Calu3 (cell line): ENCODE data around the gene C5orf15. TPM values are rescaled to one million over a fixed set of nuclear protein-coding genes. Genes with fewer than 3 reads are reported as not detected.

Source experiments
- BruUV-seq: library from RNA; stranded (reverse); fragments of 400-500 nt; replicated peaks from 2 replicates; lab custom pipeline; 2021; lab: Mats Ljungman, UMichigan
- CTCF ChIA-PET: fragments of 300-600 bp; sonication (Branson Sonifier 250); formaldehyde crosslinking; loops from one replicate; lab custom pipeline; 2022; ENCODE audit warnings: antibody characterized with exemption; lab: Charles Lee
- DNase-seq: peaks from one replicate; pipeline ENCODE4 v3.0.0; 2022
- H3K27ac Mint-ChIP-seq: one replicate; pipeline ENCODE4 v1.8.0; 2022; ENCODE audit warnings: mixed read lengths; ENCODE audit not compliant: unreplicated experiment
- H3K27me3 Mint-ChIP-seq: one replicate; pipeline ENCODE4 v1.8.0; 2022; ENCODE audit warnings: mixed read lengths; ENCODE audit not compliant: unreplicated experiment
- H3K36me3 Mint-ChIP-seq: one replicate; pipeline ENCODE4 v1.8.0; 2022; ENCODE audit warnings: mild to moderate bottlenecking, moderate library complexity, mixed read lengths; ENCODE audit not compliant: insufficient read depth, unreplicated experiment
- H3K4me1 Mint-ChIP-seq: one replicate; pipeline ENCODE4 v1.8.0; 2022; ENCODE audit warnings: mild to moderate bottlenecking, low read depth, mixed read lengths; ENCODE audit not compliant: unreplicated experiment
- H3K4me3 Mint-ChIP-seq: one replicate; pipeline ENCODE4 v1.8.0; 2022; ENCODE audit warnings: mild to moderate bottlenecking, low read depth, moderate library complexity, mixed read lengths; ENCODE audit not compliant: unreplicated experiment
- H3K9me3 Mint-ChIP-seq: one replicate; pipeline ENCODE4 v1.8.0; 2022; ENCODE audit warnings: low read depth, mixed read lengths; ENCODE audit not compliant: unreplicated experiment
- CTCF ChIP-seq: fragments of 200-600 bp; IDR thresholded peaks from one replicate; pipeline ENCODE4 v1.8.0; 2022; ENCODE audit warnings: antibody characterized with exemption; ENCODE audit not compliant: unreplicated experiment
- intact Hi-C: fragments of 100-400 bp; cut with micrococcal nuclease; formaldehyde crosslinking; loops from one replicate; pipeline ENCODE4 v1.10.0; 2022; ENCODE audit not compliant: unreplicated experiment
- total RNA-seq: library from RNA; stranded (reverse); gene quantifications from 2 replicates; pipeline ENCODE4 v1.2.3, GENCODE V29; 2022

C5orf15 gene
- total RNA-seq, 1 experiment from 2014 or later: 104 TPM

- no peaks in the 10 kb centered on the region for H3K4me1 Mint-ChIP-seq
- no peaks in the 10 kb centered on the region for H3K36me3 Mint-ChIP-seq
- H3K27me3 Mint-ChIP-seq: peaks cover 69% of the 10 kb centered on the region
- no peak overlapping the region for H3K4me3 Mint-ChIP-seq
- CTCF ChIA-PET: no interaction called here
- H3K9me3 Mint-ChIP-seq: no peaks in the 10 kb centered on the region
- TF ChIP-seq CTCF: no peak
- intact Hi-C loops: no loop called here
- H3K27ac Mint-ChIP-seq: no peak overlapping the region
- DNase-seq: no peak
- BruUV-seq: no TSS peak
Observed at GRCh38 chr5:133917785-133918184, 50.6 kb downstream of the C5orf15 start.

GRCh38 chr5:133916914-133917313, 51.5 kb downstream of the C5orf15 start:
- Mint-ChIP-seq H3K4me3 (no peak overlapping the region), H3K4me1 (no peaks in the 10 kb centered on the region), H3K27me3 (peaks cover 61% of the 10 kb centered on the region), H3K27ac (no peak overlapping the region), H3K36me3 (no peaks in the 10 kb centered on the region), H3K9me3 (no peaks in the 10 kb centered on the region)
- BruUV-seq: no TSS peak
- intact Hi-C loops: no loop called here
- TF ChIP-seq CTCF: no peak
- CTCF ChIA-PET: no interaction called here
- DNase-seq: no peak

- Mint-ChIP-seq H3K27ac (no peak overlapping the region), H3K4me3 (no peak overlapping the region), H3K36me3 (no peaks in the 10 kb centered on the region), H3K4me1 (no peaks in the 10 kb centered on the region), H3K27me3 (peaks cover 60% of the 10 kb centered on the region), H3K9me3 (no peaks in the 10 kb centered on the region)
- intact Hi-C loops: no loop called here
- BruUV-seq: no TSS peak
- no peak for DNase-seq
- CTCF ChIA-PET: no interaction called here
- TF ChIP-seq CTCF: no peak
Observed at GRCh38 chr5:133916479-133916878, 51.9 kb downstream of the C5orf15 start.

- H3K4me1 Mint-ChIP-seq: no peaks in the 10 kb centered on the region
- H3K27me3 Mint-ChIP-seq: peaks cover 63% of the 10 kb centered on the region
- H3K4me3 Mint-ChIP-seq: no peak overlapping the region
- no peaks in the 10 kb centered on the region for H3K9me3 Mint-ChIP-seq
- no peak for TF ChIP-seq CTCF
- BruUV-seq: no TSS peak
- no peaks in the 10 kb centered on the region for H3K36me3 Mint-ChIP-seq
- H3K27ac Mint-ChIP-seq: no peak overlapping the region
- no peak for DNase-seq
- CTCF ChIA-PET: no interaction called here
- intact Hi-C loops: no loop called here
Observed at GRCh38 chr5:133914434-133914833, 54.0 kb downstream of the C5orf15 start.
